Astrocyte of the spinal cord (primary cell): ENCODE measurements around the gene ECHS1.

Experiments
- DNase-seq: peaks from one replicate; pipeline ENCODE4 v3.0.0; 2011; ENCODE audit warnings: low read depth, low spot score
- H3K4me3 ChIP-seq: 2 replicates; pipeline ENCODE4 v1.5.1; 2011; ENCODE audit warnings: low read depth, mild to moderate bottlenecking, low read length, moderate library complexity
- CTCF ChIP-seq: IDR thresholded peaks from 2 replicates; pipeline ENCODE4 v1.5.1; 2012; ENCODE audit warnings: low read depth, mild to moderate bottlenecking, low read length, inconsistent platforms
- in situ Hi-C: cut with HindIII; loops from 2 replicates; pipeline ENCODE4 v1.10.0; 2017; ENCODE audit warnings: low sequenced_read_pairs

Gene ECHS1

GRCh38 chr10:133354672-133355240, 18.4 kb downstream of the ECHS1 start:
- no peak for DNase-seq
- in situ Hi-C loops = no loop called here
- H3K4me3 ChIP-seq = no peak overlapping the region
- no peak for TF ChIP-seq CTCF

- TF ChIP-seq CTCF = no peak
- H3K4me3 ChIP-seq = no peak overlapping the region
- in situ Hi-C loops = no loop called here
- no peak for DNase-seq
Measured at GRCh38 chr10:133353988-133354605, 19.1 kb downstream of the ECHS1 start.

GRCh38 chr10:133353202-133353959, 19.8 kb downstream of the ECHS1 start:
- TF ChIP-seq CTCF = no peak
- no peak overlapping the region for H3K4me3 ChIP-seq
- in situ Hi-C loops = no loop called here
- DNase-seq = no peak

- H3K4me3 ChIP-seq = no peak overlapping the region
- in situ Hi-C loops = no loop called here
- TF ChIP-seq CTCF = no peak
Measured at GRCh38 chr10:133351408-133352318, 21.5 kb downstream of the ECHS1 start.

GRCh38 chr10:133350950-133351329, 22.2 kb downstream of the ECHS1 start:
- H3K4me3 ChIP-seq = no peak overlapping the region
- in situ Hi-C loops = no loop called here
- no peak for DNase-seq
- no peak for TF ChIP-seq CTCF

More at GRCh38 chr10:133351408-133352318, 21.5 kb downstream of the ECHS1 start:
- DNase-seq = no peak

- H3K4me3 ChIP-seq = no peak overlapping the region
- DNase-seq = no peak
- no peak for TF ChIP-seq CTCF
- in situ Hi-C loops = no loop called here
Measured at GRCh38 chr10:133350283-133350949, 22.7 kb downstream of the ECHS1 start.
